ENCODE measurements around the gene NIPBL.
"Not testable (repeated sequence)": the region's sequence is repeated elsewhere in the genome, so short reads cannot be mapped to it uniquely, and the experiment has no call there.

NIPBL gene

GRCh38 chr5:36901856-36902255, 25.3 kb downstream of the NIPBL start:
- in situ Hi-C loops (cut with MboI; ENCODE audit: low sequenced_read_pairs), result no loop called here

- in situ Hi-C loops (cut with MboI; ENCODE audit: low sequenced_read_pairs), result no loop called here
Observed at GRCh38 chr5:36902353-36902752, 25.8 kb downstream of the NIPBL start.

- in situ Hi-C loops (cut with MboI; ENCODE audit: low sequenced_read_pairs), result no loop called here
Observed at GRCh38 chr5:36904677-36905076, 28.1 kb downstream of the NIPBL start.

GRCh38 chr5:36908544-36909260, 32.1 kb downstream of the NIPBL start:
- in situ Hi-C loops (cut with MboI; ENCODE audit: low sequenced_read_pairs), result no loop called here

GRCh38 chr5:36915653-36916052, 39.1 kb downstream of the NIPBL start:
- in situ Hi-C loops (cut with MboI; ENCODE audit: low sequenced_read_pairs), result no loop called here

- in situ Hi-C loops (cut with MboI; ENCODE audit: low sequenced_read_pairs), result not testable (repeated sequence)
Observed at GRCh38 chr5:36916614-36917013, 40.0 kb downstream of the NIPBL start.

- in situ Hi-C loops (cut with MboI; ENCODE audit: low sequenced_read_pairs), result not testable (repeated sequence)
Observed at GRCh38 chr5:36917358-36917757, 40.8 kb downstream of the NIPBL start.

GRCh38 chr5:36919238-36919637, 42.7 kb downstream of the NIPBL start:
- in situ Hi-C loops (cut with MboI; ENCODE audit: low sequenced_read_pairs), result no loop called here

GRCh38 chr5:36919650-36920049, 43.1 kb downstream of the NIPBL start:
- in situ Hi-C loops (cut with MboI; ENCODE audit: low sequenced_read_pairs), result no loop called here

- in situ Hi-C loops (cut with MboI; ENCODE audit: low sequenced_read_pairs), result no loop called here
Observed at GRCh38 chr5:36928947-36929346, 52.4 kb downstream of the NIPBL start.

- in situ Hi-C loops (cut with MboI; ENCODE audit: low sequenced_read_pairs), result no loop called here
Observed at GRCh38 chr5:36929438-36929837, 52.9 kb downstream of the NIPBL start.

- in situ Hi-C loops (cut with MboI; ENCODE audit: low sequenced_read_pairs), result no loop called here
Observed at GRCh38 chr5:36932056-36932455, 55.5 kb downstream of the NIPBL start.

- in situ Hi-C loops (cut with MboI; ENCODE audit: low sequenced_read_pairs), result no loop called here
Observed at GRCh38 chr5:36932699-36933098, 56.1 kb downstream of the NIPBL start.

GRCh38 chr5:36934740-36935356, 58.3 kb downstream of the NIPBL start:
- in situ Hi-C loops (cut with MboI; ENCODE audit: low sequenced_read_pairs), result no loop called here

GRCh38 chr5:36935805-36936204, 59.2 kb downstream of the NIPBL start:
- in situ Hi-C loops (cut with MboI; ENCODE audit: low sequenced_read_pairs), result no loop called here

- in situ Hi-C loops (cut with MboI; ENCODE audit: low sequenced_read_pairs), result no loop called here
Observed at GRCh38 chr5:36936309-36936708, 59.7 kb downstream of the NIPBL start.

GRCh38 chr5:36938129-36938528, 61.6 kb downstream of the NIPBL start:
- in situ Hi-C loops (cut with MboI; ENCODE audit: low sequenced_read_pairs), result no loop called here

GRCh38 chr5:36939969-36940858, 63.6 kb downstream of the NIPBL start:
- in situ Hi-C loops (cut with MboI; ENCODE audit: low sequenced_read_pairs), result no loop called here

GRCh38 chr5:36943584-36943983, 67.0 kb downstream of the NIPBL start:
- in situ Hi-C loops (cut with MboI; ENCODE audit: low sequenced_read_pairs), result no loop called here

GRCh38 chr5:36944024-36944423, 67.5 kb downstream of the NIPBL start:
- in situ Hi-C loops (cut with MboI; ENCODE audit: low sequenced_read_pairs), result no loop called here

- in situ Hi-C loops (cut with MboI; ENCODE audit: low sequenced_read_pairs), result no loop called here
Observed at GRCh38 chr5:36944607-36945225, 68.1 kb downstream of the NIPBL start.

All from HL-60/S4 (cell line).